ENCODE data around the gene CCNL1. TPM values are rescaled to one million over a fixed set of nuclear protein-coding genes. Genes with fewer than 3 reads are reported as not detected.

CCNL1 gene
- polyA plus RNA-seq, 1 donor (not counting 4 experiments of a cell fraction or from before 2014, with no cell fraction given) = 136 TPM

DNA sequence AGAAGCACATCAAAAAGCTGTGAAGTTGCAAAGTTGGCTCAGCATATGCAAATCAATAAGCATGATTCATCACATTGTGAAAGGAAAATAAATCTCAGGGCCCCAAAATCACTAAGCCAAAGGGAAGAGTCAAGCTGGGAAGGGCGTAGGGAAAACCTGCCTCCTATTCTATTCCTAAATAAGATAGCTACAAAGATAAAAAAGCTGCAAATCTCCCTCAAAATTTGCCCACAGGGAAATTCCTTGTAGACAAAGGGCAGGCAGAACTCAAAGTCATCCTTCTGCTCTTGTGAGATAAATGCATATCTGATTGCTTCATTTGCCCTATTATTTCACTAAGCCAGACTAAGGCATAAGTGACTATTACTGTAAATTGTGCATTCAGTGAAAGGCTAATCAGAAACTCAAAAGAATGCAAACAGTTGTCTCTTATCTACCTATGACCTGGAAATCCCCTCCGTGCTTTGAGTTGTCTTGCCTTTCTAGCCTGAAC, 30.5 kb upstream of the CCNL1 start:
- Histone ChIP-seq H3K27ac (ENCODE audit: control insufficient read depth, insufficient read depth, low read length) (no peak overlapping the region), H3K4me2 (ENCODE audit: control insufficient read depth, extremely low read depth, insufficient read depth, low read depth, low read length) (no peak overlapping the region), H3K79me2 (ENCODE audit: control insufficient read depth, insufficient read depth, low read length) (no peaks in the 10 kb centered on the region), H3K9me1 (ENCODE audit: control insufficient read depth, extremely low read depth, insufficient read depth, low read length) (no peaks in the 10 kb centered on the region), H4K20me1 (ENCODE audit: control insufficient read depth, extremely low read depth, insufficient read depth, low read length) (no peaks in the 10 kb centered on the region), H3K27me3 (ENCODE audit: control insufficient read depth, extremely low read depth, insufficient read depth, low read length) (no peaks in the 10 kb centered on the region), H3K9me3 (ENCODE audit: control insufficient read depth, low read depth, low read length) (peaks cover 4% of the 10 kb centered on the region), H3K4me3 (ENCODE audit: control insufficient read depth in 2 of 3, extremely low read depth in 1 of 3, insufficient read depth in 2 of 3, low read depth in 1 of 3, low read length in 3 of 3) (no peak overlapping the region), H3K4me1 (ENCODE audit: control insufficient read depth, extremely low read depth, insufficient read depth, low read length) (no peaks in the 10 kb centered on the region), H2AFZ (ENCODE audit: control insufficient read depth, low read length) (no peak overlapping the region), H3K36me3 (ENCODE audit: control insufficient read depth in 2 of 2, extremely low read depth in 1 of 2, insufficient read depth in 2 of 2, low read length in 2 of 2) (no peaks in the 10 kb centered on the region), H3K9ac (ENCODE audit: control insufficient read depth, extremely low read depth, insufficient read depth, low read length) (no peak overlapping the region)
- FAIRE-seq = no peak
- dilution Hi-C loops (cut with MboI; ENCODE audit: extremely low pct_ligation_motif_present, low sequenced_read_pairs) = no loop called here
- DNase-seq (ENCODE audit: low read depth, low spot score) = no peak
- TF ChIP-seq EZH2 (IDR thresholded peaks at IDR 0.05; ENCODE audit: low read length) = no peak

GRCh38 chr3:157188391-157188790, 28.4 kb upstream of the CCNL1 start:
- dilution Hi-C loops (cut with MboI; ENCODE audit: extremely low pct_ligation_motif_present, low sequenced_read_pairs) = no loop called here

More at GRCh38 chr3:157188391-157188790, 28.4 kb upstream of the CCNL1 start:
- H3K9me1 ChIP-seq (ENCODE audit: control insufficient read depth, extremely low read depth, insufficient read depth, low read length) = no peaks in the 10 kb centered on the region
- H3K4me2 ChIP-seq (ENCODE audit: control insufficient read depth, extremely low read depth, insufficient read depth, low read depth, low read length) = no peak overlapping the region
- no peak overlapping the region for H3K9ac ChIP-seq (ENCODE audit: control insufficient read depth, extremely low read depth, insufficient read depth, low read length)
- no peaks in the 10 kb centered on the region for H4K20me1 ChIP-seq (ENCODE audit: control insufficient read depth, extremely low read depth, insufficient read depth, low read length)
- TF ChIP-seq, protein P1, sequence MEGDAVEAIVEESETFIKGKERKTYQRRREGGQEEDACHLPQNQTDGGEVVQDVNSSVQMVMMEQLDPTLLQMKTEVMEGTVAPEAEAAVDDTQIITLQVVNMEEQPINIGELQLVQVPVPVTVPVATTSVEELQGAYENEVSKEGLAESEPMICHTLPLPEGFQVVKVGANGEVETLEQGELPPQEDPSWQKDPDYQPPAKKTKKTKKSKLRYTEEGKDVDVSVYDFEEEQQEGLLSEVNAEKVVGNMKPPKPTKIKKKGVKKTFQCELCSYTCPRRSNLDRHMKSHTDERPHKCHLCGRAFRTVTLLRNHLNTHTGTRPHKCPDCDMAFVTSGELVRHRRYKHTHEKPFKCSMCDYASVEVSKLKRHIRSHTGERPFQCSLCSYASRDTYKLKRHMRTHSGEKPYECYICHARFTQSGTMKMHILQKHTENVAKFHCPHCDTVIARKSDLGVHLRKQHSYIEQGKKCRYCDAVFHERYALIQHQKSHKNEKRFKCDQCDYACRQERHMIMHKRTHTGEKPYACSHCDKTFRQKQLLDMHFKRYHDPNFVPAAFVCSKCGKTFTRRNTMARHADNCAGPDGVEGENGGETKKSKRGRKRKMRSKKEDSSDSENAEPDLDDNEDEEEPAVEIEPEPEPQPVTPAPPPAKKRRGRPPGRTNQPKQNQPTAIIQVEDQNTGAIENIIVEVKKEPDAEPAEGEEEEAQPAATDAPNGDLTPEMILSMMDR (optimal IDR thresholded peaks at IDR 0.05 in 1 of 3, IDR thresholded peaks at IDR 0.05 in 1 of 3, conservative IDR thresholded peaks at IDR 0.05 in 1 of 3; ENCODE audit: extremely low read depth in 1 of 3, insufficient read depth in 2 of 3, low read length in 3 of 3) = no peak
- no peak for TF ChIP-seq EZH2 (IDR thresholded peaks at IDR 0.05; ENCODE audit: low read length)
- H3K36me3 ChIP-seq (ENCODE audit: control insufficient read depth in 2 of 2, extremely low read depth in 1 of 2, insufficient read depth in 2 of 2, low read length in 2 of 2) = no peaks in the 10 kb centered on the region
- no peak overlapping the region for H3K4me3 ChIP-seq (ENCODE audit: control insufficient read depth in 2 of 3, extremely low read depth in 1 of 3, insufficient read depth in 2 of 3, low read depth in 1 of 3, low read length in 3 of 3)
- H3K4me1 ChIP-seq (ENCODE audit: control insufficient read depth, extremely low read depth, insufficient read depth, low read length) = no peaks in the 10 kb centered on the region
- DNase-seq (ENCODE audit: low read depth, low spot score) (no peak), FAIRE-seq (no peak)
- H3K27me3 ChIP-seq (ENCODE audit: control insufficient read depth, extremely low read depth, insufficient read depth, low read length) = no peaks in the 10 kb centered on the region
- H3K9me3 ChIP-seq (ENCODE audit: control insufficient read depth, low read depth, low read length) = peaks cover 4% of the 10 kb centered on the region
- no peak overlapping the region for H2AFZ ChIP-seq (ENCODE audit: control insufficient read depth, low read length)
- no peak overlapping the region for H3K27ac ChIP-seq (ENCODE audit: control insufficient read depth, insufficient read depth, low read length)
- H3K79me2 ChIP-seq (ENCODE audit: control insufficient read depth, insufficient read depth, low read length) = no peaks in the 10 kb centered on the region
